ENCODE results near the gene LYVE1.

LYVE1 gene

DNA sequence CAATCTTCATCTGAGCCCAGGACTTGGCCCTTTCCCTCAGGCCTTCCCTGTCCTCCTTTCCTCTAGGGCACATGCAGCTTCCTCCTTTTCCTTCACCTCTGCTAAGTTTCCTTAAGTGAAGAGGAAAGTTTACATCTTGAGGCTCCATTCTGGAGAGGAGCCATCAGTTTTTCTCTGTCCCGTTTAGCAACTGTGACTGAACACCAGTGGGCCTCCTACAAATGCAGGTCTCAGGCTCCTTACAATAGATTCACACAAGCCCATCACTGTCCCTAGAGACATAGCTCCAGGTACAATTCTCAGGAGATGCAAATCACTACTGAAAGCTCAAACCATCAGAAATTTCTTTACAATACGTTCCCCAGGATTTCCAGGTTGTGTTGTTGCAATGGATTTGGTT is 23.3 kb upstream of the LYVE1 start:
- no peak for DNase-seq (ENCODE audit: low spot score)

DNA sequence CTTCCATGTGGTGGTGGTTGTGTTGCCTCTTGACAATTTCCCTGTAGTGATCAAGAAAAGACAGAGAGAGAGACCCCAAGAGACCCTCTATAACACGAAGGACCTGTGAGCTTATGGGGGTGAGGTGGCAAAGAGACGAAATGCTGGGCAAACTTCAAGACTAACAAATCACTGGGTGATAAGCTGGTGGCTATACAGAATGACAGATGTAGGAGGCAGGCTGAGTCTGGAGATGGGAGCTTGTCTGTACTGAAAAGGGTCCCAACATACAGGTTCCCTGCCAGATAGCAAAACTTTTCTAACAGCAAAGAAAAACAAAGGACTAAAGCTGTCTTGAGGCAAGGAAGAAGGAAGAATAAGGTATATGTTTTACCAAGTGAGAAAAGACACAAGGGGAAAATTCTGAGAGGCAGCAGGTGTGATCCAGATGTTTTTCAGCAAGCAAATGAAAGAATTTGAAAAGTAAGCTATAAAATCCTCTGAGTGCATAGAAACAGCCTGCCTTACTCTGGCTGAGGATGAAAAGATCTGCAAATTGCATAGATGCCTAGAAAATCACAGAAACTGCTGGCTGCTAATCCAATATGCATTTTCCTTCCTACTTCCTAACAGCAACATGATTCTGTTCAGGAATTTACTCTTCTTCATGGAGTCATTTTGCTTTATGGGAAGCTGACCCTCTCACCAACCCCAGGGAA is 21.9 kb upstream of the LYVE1 start:
- no peak for DNase-seq (ENCODE audit: low spot score)

DNA sequence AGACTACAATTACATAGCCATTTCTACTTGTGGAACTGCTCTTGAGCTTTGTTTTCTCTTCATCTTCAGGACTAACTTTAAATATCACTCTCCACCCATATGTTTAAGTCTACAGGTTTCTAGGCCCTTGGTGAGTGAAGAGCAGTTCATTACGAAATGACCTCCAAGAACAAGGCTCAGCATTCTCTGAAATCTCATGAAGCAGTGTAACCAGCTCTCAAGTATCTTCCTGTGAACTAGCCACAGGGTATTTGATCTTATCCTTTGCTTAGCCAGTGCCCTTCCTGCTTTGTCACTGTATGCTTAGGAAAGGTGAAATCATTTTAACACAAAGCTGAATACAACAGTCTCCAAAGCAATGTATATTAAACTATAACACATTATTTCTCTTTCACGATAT is 20.4 kb upstream of the LYVE1 start:
- DNase-seq (ENCODE audit: low spot score), result no peak

DNA sequence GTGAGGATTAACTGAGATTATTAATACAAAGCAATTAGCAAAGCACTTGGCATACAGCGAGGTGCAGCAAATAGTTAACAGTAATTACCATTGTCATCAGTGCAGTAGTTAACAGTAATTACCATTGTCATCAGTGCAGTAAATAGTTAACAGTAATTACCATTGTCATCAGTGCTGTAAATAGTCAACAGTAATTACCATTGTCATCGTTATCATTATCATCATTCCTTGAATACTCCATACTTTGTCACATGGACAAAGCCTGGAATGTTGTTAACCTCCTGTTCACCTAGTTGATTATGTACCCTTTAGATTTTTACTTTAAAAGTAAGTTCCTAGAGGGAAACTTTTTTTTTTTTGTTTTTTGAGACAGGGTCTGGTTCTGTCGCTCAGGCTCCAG is 19.5 kb upstream of the LYVE1 start:
- no peak for DNase-seq (ENCODE audit: low spot score)

DNA sequence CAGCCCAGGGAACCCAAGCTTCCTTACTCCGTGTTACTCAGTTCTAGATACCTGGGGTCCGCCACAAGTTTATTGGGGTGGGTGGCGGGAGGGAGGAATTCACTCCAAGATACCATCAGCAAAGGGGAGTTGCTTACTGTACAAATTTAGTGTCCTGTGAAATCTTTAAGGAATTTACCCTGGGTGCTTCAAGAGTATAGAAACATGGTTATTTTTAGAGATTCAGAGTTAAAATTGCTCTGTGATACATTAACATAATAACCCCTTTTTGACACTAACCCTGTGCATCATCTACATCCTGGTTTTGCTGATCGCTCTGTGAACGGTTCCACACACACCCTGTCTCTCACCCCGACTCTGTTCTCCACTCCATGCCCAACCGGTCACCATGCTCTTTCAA is 18.9 kb upstream of the LYVE1 start:
- DNase-seq (ENCODE audit: low spot score), result no peak

DNA sequence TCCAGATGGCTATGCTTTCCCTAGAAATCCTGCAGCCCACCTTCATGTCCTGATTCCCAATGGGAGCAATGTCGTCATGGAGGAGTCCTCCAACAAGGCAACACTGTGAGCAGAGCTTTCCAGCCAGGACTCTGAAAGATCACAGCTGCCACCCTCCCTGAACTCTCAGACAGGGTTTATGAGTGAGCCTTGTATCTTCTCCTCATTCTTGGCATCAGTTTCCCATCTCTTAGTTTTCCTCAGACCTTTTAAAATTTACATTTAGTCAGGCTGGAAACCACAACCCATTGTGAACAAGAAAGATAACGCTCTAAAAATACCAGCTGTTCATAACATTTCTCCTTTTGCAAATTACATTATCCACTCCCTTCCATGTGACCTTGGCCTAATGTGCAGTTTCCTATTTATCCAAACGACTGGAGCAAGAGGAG is 15.6 kb upstream of the LYVE1 start:
- no peak for DNase-seq (ENCODE audit: low spot score)

GRCh38 chr11:10581481-10582019 is 13.1 kb upstream of the LYVE1 start:
- peak; percentile 42 for DNase-seq (ENCODE audit: low spot score)

GRCh38 chr11:10580623-10581022 is 12.2 kb upstream of the LYVE1 start:
- no peak for DNase-seq (ENCODE audit: low spot score)

GRCh38 chr11:10579700-10580099 is 11.2 kb upstream of the LYVE1 start:
- DNase-seq (ENCODE audit: low spot score), result no peak

DNA sequence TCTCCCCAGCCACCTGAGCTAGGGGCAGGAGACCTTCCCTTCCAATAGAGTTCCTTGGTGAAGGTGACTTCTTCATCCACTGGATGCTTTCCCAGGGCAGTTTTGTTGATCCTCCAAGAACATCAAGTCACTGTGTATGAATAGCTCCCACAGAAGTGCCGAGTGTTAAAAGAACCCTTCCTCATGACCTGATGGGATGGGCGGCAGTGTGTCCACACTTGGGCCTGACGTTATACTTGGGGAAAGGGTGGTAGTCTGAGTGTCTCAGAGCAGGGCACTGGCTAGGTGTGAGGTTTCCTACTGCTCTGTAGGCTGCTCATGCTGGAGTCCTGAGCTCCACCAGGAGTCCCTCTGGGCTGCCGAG is 7.6 kb upstream of the LYVE1 start:
- DNase-seq (ENCODE audit: low spot score), result no peak

- DNase-seq (ENCODE audit: low spot score), result no peak
These were observed 7.0 kb upstream of the LYVE1 start for GRCh38 chr11:10575346-10576034.

DNA sequence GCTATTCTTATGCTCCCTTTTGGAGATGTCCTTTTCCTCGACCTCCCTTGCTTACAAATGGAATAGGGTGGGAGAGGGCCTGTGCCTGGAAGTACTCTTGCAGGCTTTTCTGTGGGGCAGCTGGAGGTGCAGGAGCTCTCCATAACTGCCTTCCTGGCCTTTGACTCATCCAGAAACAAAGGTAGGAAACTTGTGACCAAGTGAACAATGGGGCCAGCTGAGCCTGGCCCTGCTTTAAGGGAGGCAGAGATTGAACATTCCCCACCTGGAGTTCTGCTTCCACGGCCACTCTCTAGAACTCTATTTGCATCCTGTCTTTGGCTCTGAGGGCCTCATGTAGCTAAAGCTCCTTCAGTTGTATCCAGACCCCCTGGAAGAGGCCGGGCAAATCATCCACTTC is 5.1 kb upstream of the LYVE1 start:
- DNase-seq (ENCODE audit: low spot score), result no peak

- DNase-seq (ENCODE audit: low spot score), result no peak
These were observed 4.6 kb upstream of the LYVE1 start for GRCh38 chr11:10573028-10573427.

DNA sequence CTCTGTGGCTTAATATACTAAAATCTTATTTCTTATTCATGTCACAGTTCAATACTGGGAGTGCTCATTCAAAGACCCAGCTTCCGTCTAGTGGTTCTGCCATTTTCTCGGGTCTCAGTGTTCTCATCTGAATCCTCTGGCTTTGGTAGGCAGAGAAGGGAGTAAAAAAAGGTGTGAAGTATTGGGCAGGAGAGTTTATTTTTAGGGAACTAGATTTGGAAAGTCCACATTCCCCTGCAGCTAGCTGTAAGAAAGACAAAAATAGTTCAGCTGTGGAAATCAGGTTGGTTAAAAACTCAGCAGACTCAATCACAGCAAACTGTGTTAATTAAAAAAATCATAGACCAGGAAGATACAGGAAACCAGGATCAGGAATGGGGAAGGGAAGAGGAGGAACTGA is 4.1 kb upstream of the LYVE1 start:
- DNase-seq (ENCODE audit: low spot score), result no peak

GRCh38 chr11:10567446-10567845 is 1.0 kb downstream of the LYVE1 start:
- no peak for DNase-seq (ENCODE audit: low spot score)

DNA sequence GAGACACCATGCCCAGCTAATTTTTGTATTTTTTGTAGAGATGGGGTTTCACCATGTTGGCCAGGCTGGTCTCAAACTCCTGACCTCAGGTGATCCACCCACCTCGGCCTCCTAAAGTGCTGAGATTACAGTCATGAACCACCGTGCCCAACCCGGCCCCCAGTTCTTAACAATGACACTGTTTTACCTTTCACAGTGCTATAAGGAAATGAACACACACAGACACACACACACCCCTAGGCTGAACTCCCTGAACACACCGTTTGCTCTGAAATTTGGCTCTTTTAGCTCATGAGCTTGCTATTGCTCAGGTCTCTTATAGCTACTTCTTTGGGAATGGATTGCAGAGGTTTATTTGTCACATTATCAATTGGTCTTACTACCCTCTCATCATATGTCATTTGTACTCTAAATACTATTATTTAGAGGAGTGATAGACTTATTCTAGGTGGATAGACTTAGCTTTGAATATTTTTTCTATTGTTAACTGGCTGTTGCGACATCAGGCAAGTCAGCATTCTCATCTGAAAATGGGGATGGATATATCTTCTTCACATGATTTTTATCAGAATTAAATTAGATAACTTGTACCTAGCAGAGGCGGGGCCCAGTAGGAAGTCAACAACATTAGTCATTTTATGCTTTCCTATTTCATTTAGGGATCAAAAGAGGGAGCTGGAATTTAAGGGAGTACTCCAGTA is 2.1 kb downstream of the LYVE1 start:
- no peak for DNase-seq (ENCODE audit: low spot score)

- no peak for DNase-seq (ENCODE audit: low spot score)
These were observed 3.0 kb downstream of the LYVE1 start for GRCh38 chr11:10565493-10565892.

- DNase-seq (ENCODE audit: low spot score), result no peak
These were observed 3.7 kb downstream of the LYVE1 start for GRCh38 chr11:10564696-10565318.

GRCh38 chr11:10564030-10564429 is 4.4 kb downstream of the LYVE1 start:
- DNase-seq (ENCODE audit: low spot score), result no peak

DNA sequence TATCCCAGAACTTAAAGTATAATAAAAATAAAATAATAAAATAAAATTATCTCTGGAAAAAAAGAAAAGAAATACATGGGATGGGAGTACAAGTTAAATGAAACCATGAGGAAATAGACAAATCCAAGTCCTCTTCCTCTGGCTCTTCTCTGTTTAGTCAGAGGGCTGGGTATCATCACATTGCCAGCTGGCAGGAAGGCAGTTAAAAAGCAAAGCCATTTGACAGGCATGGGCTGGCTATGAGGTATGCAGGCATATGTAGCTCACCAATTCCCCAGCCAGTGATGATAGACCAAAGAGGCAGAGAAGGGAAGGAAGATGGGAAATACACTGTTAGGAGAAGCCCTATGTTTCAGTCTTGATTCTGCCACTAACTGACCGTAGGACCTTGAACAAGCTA is 6.5 kb downstream of the LYVE1 start:
- no peak for DNase-seq (ENCODE audit: low spot score)

DNA sequence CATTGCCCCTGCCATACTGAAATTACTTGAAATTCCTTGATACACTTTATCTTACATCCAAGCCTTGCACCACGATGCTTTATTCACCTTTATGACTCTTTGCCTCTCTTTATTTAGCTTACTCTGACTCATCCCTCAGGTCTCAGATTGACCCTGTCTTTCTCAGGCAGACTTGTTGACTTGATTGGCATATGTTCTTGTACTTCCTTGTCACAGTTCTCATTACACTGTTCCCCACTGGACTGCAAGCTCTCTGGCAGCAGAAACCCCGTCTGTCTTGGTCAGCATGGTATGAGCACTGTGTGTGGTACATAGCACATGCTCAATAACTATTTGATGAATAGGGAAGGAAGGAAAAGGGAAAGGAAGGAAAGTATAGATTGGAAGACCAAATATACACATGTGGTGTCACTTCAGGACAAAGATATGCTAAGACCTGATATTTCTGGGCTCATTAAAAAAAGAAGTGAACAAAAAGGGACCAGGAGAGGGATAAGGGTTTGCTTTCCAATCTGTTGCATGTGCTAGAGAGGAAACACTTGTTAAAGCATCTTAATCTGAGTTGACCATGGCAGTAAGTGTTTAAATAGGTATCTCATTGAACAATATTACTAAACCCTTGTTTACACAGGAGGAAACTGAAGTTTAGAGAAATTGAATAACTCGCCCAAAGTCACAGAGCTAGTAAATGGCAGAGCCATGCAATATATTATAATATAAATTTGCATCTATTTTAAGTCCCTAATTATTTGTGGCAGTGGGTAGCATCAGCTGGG is 7.2 kb downstream of the LYVE1 start:
- DNase-seq (ENCODE audit: low spot score), result no peak

DNA sequence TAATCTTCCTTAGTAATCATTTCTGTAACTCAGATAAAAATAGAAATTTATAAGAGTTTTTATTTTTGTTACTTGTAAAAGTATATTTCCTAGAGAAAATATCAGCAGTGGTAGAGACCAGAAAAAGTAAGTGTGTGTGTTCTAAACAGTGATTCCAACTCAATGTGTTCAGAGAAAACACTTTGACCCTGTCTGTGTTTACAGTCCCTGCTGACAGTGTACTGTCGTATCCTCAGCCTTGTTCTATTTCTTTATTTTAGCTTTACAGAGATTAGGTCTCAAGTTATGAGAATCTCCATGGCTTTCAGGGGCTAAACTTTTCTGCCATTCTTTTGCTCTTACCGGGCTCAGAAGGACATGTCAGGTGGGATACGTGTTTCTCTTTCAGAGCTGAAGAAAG is 10.2 kb downstream of the LYVE1 start:
- DNase-seq (ENCODE audit: low spot score), result no peak

Measured in globus pallidus (tissue), 1 donor.